ENCODE measurements around the gene MTA2.
"Not testable (repeated sequence)": the region's sequence is repeated elsewhere in the genome, so short reads cannot be mapped to it uniquely, and the experiment has no call there.

Gene MTA2

GRCh38 chr11:62592989-62593421 lies 8.7 kb downstream of the MTA2 start:
- in situ Hi-C loops (cut with MboI; ENCODE audit: low sequenced_read_pairs) = loop anchor here (10.0 kb wide), 1 partner anchor 102 kb away; no protein-coding TSS in a partner anchor

- in situ Hi-C loops (cut with MboI; ENCODE audit: low sequenced_read_pairs) = loop anchor here (10.0 kb wide), 1 partner anchor 103 kb away; no protein-coding TSS in a partner anchor
These were observed 9.4 kb downstream of the MTA2 start for GRCh38 chr11:62592146-62592815.

DNA sequence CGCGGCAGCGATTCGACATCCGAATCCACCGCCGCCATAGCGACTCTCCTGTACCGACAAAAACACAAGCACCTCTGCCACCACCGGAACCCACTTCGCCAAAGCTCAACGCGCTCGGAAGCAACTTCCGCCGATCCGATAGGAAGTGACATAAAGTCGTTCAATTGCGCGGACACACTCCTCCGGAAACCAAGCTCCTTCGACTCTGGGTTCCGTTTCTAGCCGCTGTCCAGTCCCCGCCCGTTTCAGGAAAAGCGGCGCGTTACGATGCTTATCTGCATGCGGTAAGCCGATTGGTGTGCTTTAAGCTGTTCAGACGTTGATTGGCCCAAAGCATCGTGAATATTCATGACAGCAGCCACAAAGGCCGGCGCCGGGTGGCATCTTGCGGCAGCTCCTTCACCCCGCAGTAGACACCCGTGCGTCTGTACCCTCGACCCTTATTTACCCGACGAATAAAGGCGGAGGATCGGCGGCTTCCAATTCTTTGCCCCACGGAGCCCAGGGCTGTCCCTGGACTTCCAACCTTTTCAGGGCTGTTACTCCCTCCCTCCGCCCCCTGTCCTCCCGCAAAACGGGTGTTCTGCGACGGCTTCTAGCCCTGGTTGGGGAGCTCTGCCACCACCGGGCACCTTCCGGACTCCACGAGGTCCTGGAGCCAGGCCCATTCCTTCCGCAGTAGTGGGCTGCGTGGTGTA lies 10.1 kb downstream of the MTA2 start, which contains the start of gene TUT1:
TUT1 (minus strand) TSS at position 76 of the 698 bp plus-strand sequence; CDS start at position 38, 38 bp downstream.
- in situ Hi-C loops (cut with MboI; ENCODE audit: low sequenced_read_pairs) = loop anchor here (10.0 kb wide), 1 partner anchor 103 kb away; no protein-coding TSS in a partner anchor

DNA sequence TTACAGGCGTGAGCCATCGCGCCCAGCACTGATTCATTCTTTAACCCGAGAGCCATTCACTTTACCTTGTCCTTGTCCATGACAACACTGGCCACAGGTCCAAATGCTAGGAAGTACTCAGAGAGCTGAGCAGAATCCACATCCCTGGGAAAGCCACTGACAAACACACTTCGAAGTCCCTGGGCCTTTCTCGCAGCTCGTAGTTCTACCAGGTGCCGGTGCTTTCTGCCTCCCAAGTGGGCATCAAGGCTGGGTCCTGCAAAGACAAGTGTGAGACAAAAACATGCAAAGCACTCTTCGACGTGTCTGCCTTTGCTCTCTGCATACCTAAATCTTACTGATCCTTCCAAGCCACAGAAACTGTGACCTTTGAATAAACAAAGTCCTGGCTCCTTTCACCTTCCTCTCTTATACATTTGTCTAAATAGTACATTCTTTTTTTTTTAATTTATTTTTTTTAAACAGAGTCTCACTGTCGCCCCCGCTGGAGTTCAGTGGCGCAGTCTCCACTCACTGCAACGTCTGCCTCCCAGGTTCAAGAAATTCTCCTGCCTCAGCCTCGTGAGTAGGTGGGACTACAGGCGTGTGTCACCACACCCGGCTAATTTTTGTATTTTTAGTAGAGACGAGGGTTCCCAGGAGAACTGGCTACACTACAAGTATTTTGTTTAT lies 12.6 kb downstream of the MTA2 start:
- in situ Hi-C loops (cut with MboI; ENCODE audit: low sequenced_read_pairs) = no loop called here

DNA sequence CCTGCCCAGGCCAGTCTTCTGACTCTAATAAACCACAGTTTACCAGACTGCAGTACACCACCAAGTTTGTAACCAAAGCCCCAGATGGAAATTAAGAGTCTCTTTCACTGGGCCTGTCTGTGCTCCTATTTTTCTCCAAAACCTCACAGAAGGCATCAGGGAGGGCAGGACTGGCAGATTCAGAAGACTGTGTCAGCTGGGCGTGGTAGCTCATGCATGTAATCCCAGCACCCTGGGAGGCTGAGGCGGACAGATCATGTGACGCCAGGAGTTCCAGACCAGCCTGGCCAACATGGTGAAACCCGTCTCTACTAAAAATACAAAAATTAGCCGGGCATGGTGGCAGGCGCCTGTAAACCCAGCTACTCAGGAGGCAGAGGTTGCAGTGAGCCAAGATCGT lies 16.3 kb downstream of the MTA2 start:
- in situ Hi-C loops (cut with MboI; ENCODE audit: low sequenced_read_pairs) = not testable (repeated sequence)

DNA sequence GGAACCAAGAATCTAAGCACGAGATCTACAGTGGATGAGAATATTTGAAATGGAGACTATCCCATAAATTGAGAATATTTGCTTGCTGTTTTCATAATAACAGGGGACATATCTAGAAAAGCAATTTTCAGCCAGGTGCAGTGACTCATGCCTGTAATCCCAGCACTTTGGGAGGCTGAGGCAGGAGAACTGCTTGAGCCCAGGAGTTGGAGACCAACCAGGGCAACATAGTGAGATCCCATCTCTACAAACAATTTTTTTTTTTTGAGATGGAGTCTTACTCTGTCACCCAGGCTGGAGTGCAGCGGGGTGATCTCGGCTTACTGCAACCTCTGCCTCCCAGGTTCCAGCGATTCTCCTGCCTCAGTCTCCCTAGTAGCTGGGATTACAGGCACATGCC lies 19.9 kb downstream of the MTA2 start:
- in situ Hi-C loops (cut with MboI; ENCODE audit: low sequenced_read_pairs) = not testable (repeated sequence)

GRCh38 chr11:62580959-62581715 lies 20.5 kb downstream of the MTA2 start:
- in situ Hi-C loops (cut with MboI; ENCODE audit: low sequenced_read_pairs) = no loop called here

DNA sequence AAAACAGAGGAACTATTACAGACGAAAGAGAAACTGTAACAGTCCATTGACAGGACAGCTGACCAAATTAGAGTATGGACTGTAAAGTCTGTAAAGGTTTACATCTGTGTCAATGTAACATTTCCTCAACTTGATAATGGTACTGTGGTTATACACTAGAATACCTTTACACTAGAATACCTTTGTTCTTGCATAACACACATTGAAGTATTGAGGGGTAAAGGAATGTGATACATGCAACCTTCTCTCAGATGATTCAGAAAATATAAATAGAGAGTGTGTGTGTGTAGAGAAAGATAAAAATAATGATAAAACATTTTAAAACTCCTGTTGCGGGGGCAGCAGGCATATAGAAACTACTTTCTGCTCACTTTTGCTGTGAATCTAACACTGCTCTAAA lies 22.4 kb downstream of the MTA2 start:
- in situ Hi-C loops (cut with MboI; ENCODE audit: low sequenced_read_pairs) = no loop called here

GRCh38 chr11:62578541-62578940 lies 23.1 kb downstream of the MTA2 start:
- in situ Hi-C loops (cut with MboI; ENCODE audit: low sequenced_read_pairs) = no loop called here

DNA sequence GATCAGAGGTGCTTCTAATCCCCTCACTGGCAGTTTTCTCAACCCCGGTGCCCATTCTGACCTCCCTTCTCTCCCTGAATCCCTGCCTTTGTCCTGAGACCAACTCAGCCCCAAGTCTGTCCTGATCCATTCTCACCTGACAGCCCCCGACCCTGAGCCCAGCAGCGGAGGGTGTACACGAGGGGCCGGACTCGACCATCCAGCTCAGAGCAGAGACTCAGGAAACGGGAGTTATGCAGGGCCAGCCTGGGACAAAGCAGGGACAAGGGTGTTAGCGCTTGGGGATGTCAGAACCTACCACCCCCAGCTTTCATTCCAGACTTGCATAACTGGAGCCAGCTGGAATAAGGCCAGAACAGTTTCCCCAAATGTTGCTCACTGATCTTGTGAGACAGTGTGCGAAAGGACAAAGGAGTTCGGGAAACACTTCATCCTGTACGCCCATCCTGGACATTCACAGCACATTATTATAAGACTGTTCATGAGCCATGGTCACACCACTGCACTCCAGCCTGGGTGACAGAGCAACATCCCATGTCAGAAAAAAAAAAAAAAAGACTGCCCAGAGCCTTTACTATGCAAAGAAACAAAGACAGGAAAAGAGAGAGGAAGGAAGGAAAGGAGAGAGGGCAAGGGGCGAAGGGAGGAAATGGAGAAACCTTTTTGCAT lies 24.5 kb downstream of the MTA2 start:
- in situ Hi-C loops (cut with MboI; ENCODE audit: low sequenced_read_pairs) = no loop called here

- in situ Hi-C loops (cut with MboI; ENCODE audit: low sequenced_read_pairs) = no loop called here
These were observed 25.8 kb downstream of the MTA2 start for GRCh38 chr11:62575837-62576236.

GRCh38 chr11:62575156-62575555 lies 26.5 kb downstream of the MTA2 start:
- in situ Hi-C loops (cut with MboI; ENCODE audit: low sequenced_read_pairs) = no loop called here

DNA sequence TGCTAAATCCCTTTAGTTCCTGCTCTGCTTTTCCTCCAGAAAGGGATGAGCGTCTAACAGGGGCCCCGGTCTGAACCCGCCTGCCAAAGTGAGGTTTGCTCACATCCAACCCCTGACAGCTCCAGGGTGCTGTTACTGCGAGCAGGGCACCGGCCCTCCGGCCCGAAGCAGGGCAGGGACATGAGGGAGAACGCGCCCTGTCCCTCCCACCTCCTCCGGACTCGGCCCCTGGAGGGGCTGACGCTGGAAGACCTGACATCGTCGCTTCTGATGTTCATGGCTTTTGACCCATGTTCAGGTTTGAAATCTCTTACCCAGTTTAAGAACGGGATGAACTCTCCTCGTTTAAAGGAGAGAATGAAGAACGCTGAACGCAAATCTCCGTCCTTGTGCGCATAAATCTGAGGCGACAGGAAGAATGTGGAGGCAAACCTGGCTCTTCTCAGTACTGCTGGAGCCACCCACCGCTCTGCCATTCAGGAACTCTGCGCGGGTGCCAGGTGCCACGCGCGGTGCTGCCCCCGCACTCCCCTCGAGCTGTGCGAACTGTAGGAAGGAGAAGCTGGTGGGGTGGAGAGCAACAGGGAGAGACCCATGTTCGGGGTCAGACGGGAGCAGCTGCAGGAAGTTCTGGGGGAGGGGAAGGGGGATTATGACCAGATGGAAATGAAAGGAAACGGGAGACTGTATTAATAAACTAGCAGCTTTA lies 27.1 kb downstream of the MTA2 start:
- in situ Hi-C loops (cut with MboI; ENCODE audit: low sequenced_read_pairs) = no loop called here

- in situ Hi-C loops (cut with MboI; ENCODE audit: low sequenced_read_pairs) = no loop called here
These were observed 27.9 kb downstream of the MTA2 start, which contains the start of gene EEF1G for GRCh38 chr11:62573592-62574362. Gene EEF1G (minus strand): TSS chr11:62573891. CDS start chr11:62573842, 49 bp downstream.

DNA sequence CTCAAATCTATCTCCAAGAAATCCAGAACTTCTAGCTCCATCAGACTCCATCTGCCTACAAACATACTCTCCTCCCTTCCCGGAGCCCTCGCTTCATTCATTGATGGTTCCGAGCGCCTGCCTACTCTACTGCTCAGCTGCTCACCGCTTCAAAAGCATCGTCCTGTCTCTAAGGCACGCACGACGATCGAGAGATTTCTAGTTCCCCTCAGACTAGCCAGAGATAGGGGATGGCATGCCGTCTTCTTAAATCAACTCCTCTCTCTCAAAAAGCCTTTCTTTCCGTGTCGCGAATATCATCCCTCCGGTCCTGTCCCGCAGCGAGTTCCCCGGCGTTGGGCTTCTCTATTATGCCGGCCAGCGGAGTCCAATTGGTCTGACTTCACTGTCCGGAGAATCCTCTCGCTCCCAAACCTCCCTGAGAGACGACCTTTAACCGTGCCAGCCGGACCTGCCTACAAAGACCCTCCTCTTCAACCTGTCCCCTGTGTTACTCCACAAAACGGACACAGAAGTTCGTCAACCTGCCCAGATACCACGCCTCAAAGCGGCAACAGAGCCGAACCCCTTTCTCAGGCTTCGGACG lies 28.6 kb downstream of the MTA2 start:
- in situ Hi-C loops (cut with MboI; ENCODE audit: low sequenced_read_pairs) = no loop called here

- in situ Hi-C loops (cut with MboI; ENCODE audit: low sequenced_read_pairs) = no loop called here
These were observed 29.2 kb downstream of the MTA2 start for GRCh38 chr11:62572431-62572830.

- in situ Hi-C loops (cut with MboI; ENCODE audit: low sequenced_read_pairs) = not testable (repeated sequence)
These were observed 30.2 kb downstream of the MTA2 start for GRCh38 chr11:62571493-62571892.

DNA sequence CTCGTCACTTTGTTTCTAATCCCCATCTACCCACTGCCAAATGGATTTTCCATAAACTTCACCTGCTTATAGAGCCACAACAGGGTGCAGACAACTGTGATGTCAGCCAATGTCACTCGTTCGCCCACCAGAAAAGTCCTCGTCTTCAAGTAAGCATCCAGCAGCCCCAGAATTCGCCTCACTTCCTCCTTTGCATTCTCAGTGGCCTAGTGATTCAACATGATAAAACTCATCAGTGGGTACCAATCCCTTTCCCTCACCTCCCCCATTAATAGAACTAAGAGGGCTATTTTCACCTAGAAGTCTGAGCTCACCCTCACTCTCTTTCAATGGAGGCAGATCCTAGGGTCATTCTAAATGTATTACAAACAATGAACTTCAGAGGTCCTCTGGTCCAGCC lies 30.8 kb downstream of the MTA2 start:
- in situ Hi-C loops (cut with MboI; ENCODE audit: low sequenced_read_pairs) = not testable (repeated sequence)

GRCh38 chr11:62569611-62570010 lies 32.1 kb downstream of the MTA2 start:
- in situ Hi-C loops (cut with MboI; ENCODE audit: low sequenced_read_pairs) = no loop called here

Data from HL-60/S4 (cell line).